ENCODE measurements around the gene ATP5F1D.

The ATP5F1D gene

DNA sequence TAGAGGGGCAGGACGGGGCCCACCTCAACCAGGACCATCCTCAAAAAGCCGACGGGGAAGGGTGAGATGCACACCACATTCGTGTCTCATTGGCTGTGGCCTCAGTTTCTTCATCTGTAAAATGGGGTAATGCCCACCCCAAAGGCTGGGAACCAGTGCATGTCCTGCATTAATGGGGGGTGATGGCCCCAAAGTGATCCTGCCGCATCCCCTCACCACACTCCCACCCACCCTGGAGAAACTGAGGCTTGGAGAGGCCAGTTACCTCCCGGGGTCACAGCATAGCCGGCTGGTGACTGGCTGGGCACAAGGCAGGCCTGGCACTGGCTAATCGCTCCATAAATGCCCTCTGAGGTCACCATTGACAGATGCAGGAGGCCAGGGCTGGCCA is 6.2 kb downstream of the ATP5F1D start:
- H3K4me3 ChIP-seq (ENCODE audit: low read depth, low read length) = peak overlapping the region; percentile 69
- no peak for TF ChIP-seq CTCF (IDR thresholded peaks at IDR 0.05; ENCODE audit: low read depth, low read length)

- peak; percentile 40 for TF ChIP-seq CTCF (IDR thresholded peaks at IDR 0.05; ENCODE audit: low read depth, low read length)
These were observed 6.7 kb downstream of the ATP5F1D start, which contains the start of gene MIDN for GRCh38 chr19:1248139-1248785. Gene MIDN (plus strand): TSS chr19:1248583. CDS start chr19:1250297, 1,714 bp downstream.

DNA sequence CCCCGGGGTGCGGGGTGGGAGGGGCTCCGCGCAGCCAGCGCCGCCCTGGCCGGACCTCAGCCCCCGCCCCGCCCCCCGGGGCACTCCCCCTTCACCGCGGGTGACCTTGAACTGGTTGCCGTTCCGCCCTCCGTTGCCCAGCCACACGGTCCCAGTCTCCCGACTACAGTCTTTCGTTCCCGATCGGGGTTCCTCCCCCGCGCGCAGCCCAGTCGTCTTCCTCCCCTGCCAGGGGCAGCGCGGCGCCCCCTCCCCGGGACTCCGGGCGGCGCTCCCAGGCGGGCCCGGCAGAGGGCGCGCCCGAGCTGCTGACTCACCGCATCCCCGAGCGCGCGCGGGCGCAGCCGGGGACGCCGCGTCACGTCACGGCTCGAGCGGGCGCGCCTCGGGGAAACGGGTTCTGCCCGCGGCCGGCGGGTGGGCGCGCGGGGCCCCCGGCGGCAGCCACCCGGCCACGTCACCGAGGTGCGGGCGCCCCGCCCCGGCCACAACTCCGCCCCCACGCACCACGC is 7.3 kb downstream of the ATP5F1D start:
- H3K4me3 ChIP-seq (ENCODE audit: low read depth, low read length) = peak overlapping the region; percentile 69
- TF ChIP-seq CTCF (IDR thresholded peaks at IDR 0.05; ENCODE audit: low read depth, low read length) = peak; percentile 56

More at GRCh38 chr19:1248139-1248785, 6.7 kb downstream of the ATP5F1D start, which contains the start of gene MIDN:
- peak within 1 kb of the TSS; percentile 69 for H3K4me3 ChIP-seq (ENCODE audit: low read depth, low read length)

DNA sequence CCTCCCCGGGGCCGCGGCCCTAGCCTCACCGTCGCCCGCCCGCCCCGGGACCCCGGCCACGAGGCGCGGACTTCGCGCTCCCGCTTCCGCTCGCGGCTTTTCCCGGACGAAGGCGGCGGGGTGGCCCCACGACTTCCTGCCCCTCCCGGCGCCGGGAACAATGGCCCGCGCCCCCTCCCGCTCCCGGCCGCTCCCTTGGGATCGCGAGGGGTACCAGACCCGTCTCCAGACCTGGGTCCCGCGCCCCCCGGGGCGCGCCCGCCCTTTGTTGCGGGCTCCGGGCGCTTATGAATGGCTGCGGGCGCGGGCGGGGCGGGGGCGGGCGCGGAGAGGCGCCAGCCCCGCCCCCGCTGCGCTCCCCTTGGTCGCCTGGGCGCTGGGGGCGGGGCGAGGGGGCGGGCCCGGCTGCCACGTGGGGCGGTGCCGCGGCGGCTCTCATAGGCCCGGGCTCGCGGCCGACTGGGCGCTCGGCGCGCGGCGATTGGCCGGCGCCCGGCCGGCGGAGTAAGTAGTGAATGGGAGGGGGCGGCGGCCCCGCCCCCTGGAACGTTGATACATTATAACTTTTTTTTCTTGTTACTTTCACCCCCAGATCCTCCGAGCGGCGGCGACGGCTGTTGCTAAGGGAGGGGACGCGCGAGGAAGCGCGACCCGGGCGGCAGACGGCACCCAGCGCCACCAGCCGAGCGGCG is 7.9 kb downstream of the ATP5F1D start:
- no peak for TF ChIP-seq CTCF (IDR thresholded peaks at IDR 0.05; ENCODE audit: low read depth, low read length)
- H3K4me3 ChIP-seq (ENCODE audit: low read depth, low read length) = peak overlapping the region; percentile 89

DNA sequence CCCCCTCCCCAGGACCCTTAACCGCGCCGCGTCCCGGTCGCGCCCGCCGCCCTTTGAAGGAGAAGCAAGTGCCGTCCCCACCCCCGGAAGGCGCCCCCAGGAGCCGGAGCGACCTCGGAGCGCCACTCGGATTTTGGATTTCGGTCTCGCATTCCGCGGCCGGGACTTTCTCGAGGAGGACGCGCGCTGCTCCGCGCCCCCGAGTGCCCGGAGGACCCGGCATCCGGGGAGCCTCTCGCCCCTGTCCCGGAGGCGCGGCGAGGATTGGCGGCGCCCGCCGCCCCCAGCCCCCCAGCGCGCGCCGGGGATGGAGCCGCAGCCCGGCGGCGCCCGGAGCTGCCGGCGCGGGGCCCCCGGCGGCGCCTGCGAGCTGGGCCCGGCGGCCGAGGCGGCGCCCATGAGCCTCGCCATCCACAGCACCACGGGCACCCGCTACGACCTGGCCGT is 8.5 kb downstream of the ATP5F1D start:
- TF ChIP-seq CTCF (IDR thresholded peaks at IDR 0.05; ENCODE audit: low read depth, low read length) = no peak
- peak overlapping the region; percentile 89 for H3K4me3 ChIP-seq (ENCODE audit: low read depth, low read length)

GRCh38 chr19:1250437-1251260 is 9.1 kb downstream of the ATP5F1D start:
- H3K4me3 ChIP-seq (ENCODE audit: low read depth, low read length) = peak overlapping the region; percentile 89
- no peak for TF ChIP-seq CTCF (IDR thresholded peaks at IDR 0.05; ENCODE audit: low read depth, low read length)

All from WI38 (cell line).